Psoas muscle (tissue), 8 donors: Measurements from ENCODE around the gene FN3KRP. TPM values are rescaled to one million over a fixed set of nuclear protein-coding genes. Genes with fewer than 3 reads are reported as not detected.
A peak's percentile ranks its signal among the peaks of the same experiment; 100 is the strongest.

ENCODE experiments used
- ATAC-seq, 4 donors: fragments of 200-7000 bp; cut with Tn5 transposase; one replicate each; pipeline ENCODE4 v1.9.1; 2020; ENCODE audit warnings: moderate library complexity in 3 of 4, mild to moderate bottlenecking in 2 of 4
- DNase-seq, 2 donors: peaks; one replicate each; pipeline ENCODE4 v3.0.0-alpha.2; 2020
- H3K27ac ChIP-seq: fragments of 200-600 bp; one replicate; pipeline ENCODE4 v1.8.0; 2022
- H3K27me3 ChIP-seq, 3 donors: fragments of 200-600 bp in 1 of 3; one replicate each; pipeline versions ENCODE4 v1.6.1 to v1.8.0; 2013 to 2022; ENCODE audit warnings: low read length in 2 of 3, mild to moderate bottlenecking in 2 of 3, moderate library complexity in 1 of 3; ENCODE audit not compliant: insufficient read depth in 3 of 3
- H3K36me3 ChIP-seq, 2 donors: fragments of 200-600 bp in 1 of 2; one replicate each; pipeline versions ENCODE4 v1.6.1 to v1.8.0; 2013 to 2022; ENCODE audit warnings: low read depth in 1 of 2, mild to moderate bottlenecking in 1 of 2, moderate library complexity in 1 of 2; ENCODE audit not compliant: insufficient read depth in 1 of 2
- H3K4me1 ChIP-seq: fragments of 200-600 bp; one replicate; pipeline ENCODE4 v1.8.0; 2022
- H3K4me3 ChIP-seq: fragments of 200-600 bp; one replicate; pipeline ENCODE4 v1.8.0; 2022; ENCODE audit warnings: mild to moderate bottlenecking
- H3K9me3 ChIP-seq: fragments of 200-600 bp; one replicate; pipeline ENCODE4 v1.8.0; 2022
- WGBS, 3 donors: extraction: QIAGEN DNeasy Blood & Tissue Kit; methylation state at CpG; one replicate each; pipeline versions ENCODE4 v1.1.6 to v1.1.7; 2013; 5-methylcytosine and 5-hydroxymethylcytosine counted together
- intact Hi-C, 2 donors: fragments of 100-400 bp; cut with DNase I; formaldehyde crosslinking; loops; one replicate each; pipeline versions ENCODE4 v1.11.0 to v1.14.2; 2022
- polyA plus RNA-seq, 3 donors: library from polyadenylated mRNA; stranded (reverse); fragments of 200-250 nt; gene quantifications; one replicate each; pipeline ENCODE4 v1.2.3, GENCODE V29; 2013
- total RNA-seq, 4 donors: library from RNA; stranded (reverse); fragmentation: NEBNext Ultra II Directional in 2 of 4; extraction: Animal tissue kit (Norgen Biotek cat#: 25700) in 2 of 4; gene quantifications; one replicate each; pipeline versions ENCODE4 v1.2.1 to v1.2.4, GENCODE V29; 2021 to 2023
- TF ChIP-seq, protein P1 (sequence below): fragments of 200-600 bp; IDR thresholded peaks from one replicate; pipeline ENCODE4 v1.8.0; 2022; ENCODE audit warnings: antibody characterized with exemption
- donor health status: healthy with polysubstance abuse.
- donor health status: DM: no; HTN: no; CAD: no; lungs with moderate emphysema.
- donor health status: Bipolar disorder and iron deficiency.
- donor health status: healthy.
- donor health status: DM: yes; HTN: yes; CAD: no.
- donor health status: DM: no; HTN: no; CAD: no.
- donor health status: DM: no; HTN: no; CAD: no.
- donor health status: DM: yes; HTN: yes; CAD: no.

Gene FN3KRP
- total and polyA plus RNA-seq, 7 donors = 5.0 to 15.7 (median 10.6) TPM

- TF ChIP-seq, protein P1, sequence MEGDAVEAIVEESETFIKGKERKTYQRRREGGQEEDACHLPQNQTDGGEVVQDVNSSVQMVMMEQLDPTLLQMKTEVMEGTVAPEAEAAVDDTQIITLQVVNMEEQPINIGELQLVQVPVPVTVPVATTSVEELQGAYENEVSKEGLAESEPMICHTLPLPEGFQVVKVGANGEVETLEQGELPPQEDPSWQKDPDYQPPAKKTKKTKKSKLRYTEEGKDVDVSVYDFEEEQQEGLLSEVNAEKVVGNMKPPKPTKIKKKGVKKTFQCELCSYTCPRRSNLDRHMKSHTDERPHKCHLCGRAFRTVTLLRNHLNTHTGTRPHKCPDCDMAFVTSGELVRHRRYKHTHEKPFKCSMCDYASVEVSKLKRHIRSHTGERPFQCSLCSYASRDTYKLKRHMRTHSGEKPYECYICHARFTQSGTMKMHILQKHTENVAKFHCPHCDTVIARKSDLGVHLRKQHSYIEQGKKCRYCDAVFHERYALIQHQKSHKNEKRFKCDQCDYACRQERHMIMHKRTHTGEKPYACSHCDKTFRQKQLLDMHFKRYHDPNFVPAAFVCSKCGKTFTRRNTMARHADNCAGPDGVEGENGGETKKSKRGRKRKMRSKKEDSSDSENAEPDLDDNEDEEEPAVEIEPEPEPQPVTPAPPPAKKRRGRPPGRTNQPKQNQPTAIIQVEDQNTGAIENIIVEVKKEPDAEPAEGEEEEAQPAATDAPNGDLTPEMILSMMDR = no peak
- peaks cover 6% of the 10 kb centered on the region for H3K4me1 ChIP-seq
- ATAC-seq (no peak), DNase-seq (peak; percentile 17 to 53)
- no peaks in the 10 kb centered on the region for H3K9me3 ChIP-seq
- H3K27me3 ChIP-seq = no peaks in the 10 kb centered on the region
- intact Hi-C loops = no loop called here
- no peaks in the 10 kb centered on the region for H3K36me3 ChIP-seq
- no peak overlapping the region for H3K27ac ChIP-seq
- 69 to 73% (median 70%) methylated on average over 31 to 40 of the region's 40 CpGs for WGBS, 3 donors
- H3K4me3 ChIP-seq = no peak overlapping the region
Observed at GRCh38 chr17:82750241-82750908, 33.9 kb downstream of the FN3KRP start.

DNA sequence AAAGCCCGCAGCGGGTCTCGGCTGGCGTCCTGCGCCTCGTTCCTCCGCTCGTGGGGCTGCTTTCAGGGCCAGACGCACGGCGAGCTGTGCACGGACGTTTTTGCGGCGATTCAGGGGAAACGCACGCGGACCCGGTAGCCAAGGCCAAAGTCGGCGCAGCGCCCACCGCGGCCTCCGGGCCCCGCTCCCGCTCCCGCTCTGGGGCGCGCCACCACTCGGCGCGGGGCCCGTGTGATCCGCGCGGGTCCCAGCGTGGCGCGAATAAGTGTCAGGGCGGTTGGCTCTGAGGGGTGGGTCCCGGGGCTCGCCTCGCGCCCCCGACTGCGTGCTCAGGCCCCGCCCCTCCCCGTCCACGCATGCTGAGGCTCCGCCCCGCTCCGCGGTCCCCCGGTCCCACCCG, 34.7 kb downstream of the FN3KRP start:
- H3K27ac ChIP-seq = peak overlapping the region; percentile 79
- TF ChIP-seq, protein P1 = no peak
- no peaks in the 10 kb centered on the region for H3K9me3 ChIP-seq
- H3K4me3 ChIP-seq = peak overlapping the region; percentile 76
- H3K36me3 ChIP-seq = peaks cover 0 to 1% of the 10 kb centered on the region in 2 donors
- ATAC-seq (no peak), DNase-seq (no peak)
- WGBS, 3 donors = 1 to 5% (median 2%) methylated on average over 22 to 54 of the region's 56 CpGs
- no peaks in the 10 kb centered on the region for H3K27me3 ChIP-seq
- intact Hi-C loops = no loop called here
- peaks cover 6% of the 10 kb centered on the region for H3K4me1 ChIP-seq

DNA sequence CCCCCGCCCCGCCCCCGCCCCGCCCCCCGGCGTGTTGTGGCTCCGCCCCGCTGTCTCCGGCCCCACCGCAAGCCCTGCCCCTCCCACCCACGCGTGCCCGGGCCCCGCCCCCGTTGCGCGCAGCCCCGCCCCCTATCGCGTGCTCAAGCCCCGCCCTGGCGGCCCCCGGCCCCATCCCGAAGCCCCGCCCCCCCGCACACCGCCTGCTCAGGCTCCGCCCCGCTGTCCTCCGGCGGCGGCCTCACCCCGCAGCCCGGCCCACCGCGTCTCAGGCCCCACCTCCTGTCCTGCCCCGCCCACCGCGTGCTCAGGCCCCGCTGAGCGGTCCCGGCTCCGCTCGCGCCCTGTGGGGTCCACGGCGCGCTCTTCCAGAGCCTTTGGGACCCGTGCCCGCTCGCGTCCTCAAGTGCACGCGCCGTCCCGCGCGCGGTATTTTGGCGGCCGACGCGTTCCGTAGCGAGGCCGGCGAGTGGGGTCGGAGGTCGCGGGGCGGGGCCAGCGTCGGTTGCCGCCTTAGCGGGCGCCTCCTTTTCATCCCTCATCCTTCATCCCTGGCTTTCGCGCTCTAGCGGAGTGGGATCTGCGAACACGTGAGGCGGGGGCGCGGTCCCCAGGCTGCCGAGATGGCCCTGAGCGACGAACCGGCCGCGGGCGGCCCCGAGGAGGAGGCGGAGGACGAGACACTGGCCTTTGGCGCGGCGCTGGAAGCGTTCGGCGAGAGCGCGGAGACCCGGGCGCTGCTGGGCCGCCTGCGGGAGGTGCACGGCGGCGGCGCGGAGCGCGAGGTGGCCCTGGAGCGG, 35.3 kb downstream of the FN3KRP start, which contains the start of gene TBCD:
Gene TBCD, plus strand, starts transcription at position 495 of the 800 bp plus-strand sequence. Its CDS starts 129 bp downstream, at position 624.
- DNase-seq = peak; percentile 91 to 95
- peak; percentile 88 to 92 (median 91) for ATAC-seq
- Histone ChIP-seq H3K9me3 (no peaks in the 10 kb centered on the region), H3K4me3 (peak within 1 kb of the TSS; percentile 96), H3K36me3 (peaks cover 0 to 4% of the 10 kb centered on the region in 2 donors), H3K27ac (peak within 1 kb of the TSS; percentile 90), H3K4me1 (peaks cover 6% of the 10 kb centered on the region), H3K27me3 (no peaks in the 10 kb centered on the region)
- intact Hi-C loops = loop anchor here in 1 of 2 donors (2.0 kb wide), 1 partner anchor 33 kb away; no protein-coding TSS in a partner anchor
- 0% methylated on average over 64 to 105 of the region's 114 CpGs for WGBS, 3 donors
- TF ChIP-seq, protein P1 = no peak

DNA sequence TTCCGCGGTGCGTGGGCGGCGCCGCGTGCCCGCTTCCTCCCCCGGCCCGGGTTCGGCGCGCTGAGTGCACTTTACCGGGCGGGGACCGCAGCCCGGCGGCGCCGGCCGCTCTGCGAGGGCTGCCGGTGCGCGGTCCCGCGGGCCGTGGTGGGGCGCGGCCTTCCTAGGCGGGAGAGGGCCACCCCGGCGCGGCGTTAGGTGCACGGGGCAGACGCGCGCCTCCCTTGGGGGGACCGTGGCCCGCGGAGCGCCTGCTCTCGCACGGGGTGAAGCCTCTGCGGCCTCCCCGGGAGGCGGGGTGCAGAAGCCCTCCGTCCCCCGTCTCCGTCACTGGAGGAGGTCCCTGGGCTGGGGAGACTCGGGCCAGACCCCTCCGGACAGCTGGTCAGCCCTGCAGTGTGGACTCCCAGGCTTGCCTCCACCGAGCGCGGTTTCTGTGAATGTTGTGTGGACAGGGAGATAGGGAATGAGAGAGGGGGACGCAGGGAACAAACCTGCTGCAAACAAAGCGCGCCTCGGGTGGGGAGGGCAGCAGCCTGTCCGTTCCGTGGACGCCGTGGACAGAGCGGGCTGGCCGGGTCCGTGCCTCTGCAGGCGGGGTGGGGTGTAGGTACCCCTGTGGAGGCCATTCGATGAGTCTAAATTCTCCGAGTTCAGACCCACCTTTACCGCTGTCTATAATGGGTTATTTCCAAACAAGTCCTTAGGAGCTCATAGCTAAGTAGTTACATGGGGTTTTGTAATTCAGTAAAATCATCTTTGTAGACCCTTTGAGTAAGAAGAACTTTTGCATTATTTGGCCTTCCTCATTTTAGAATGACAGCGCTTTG, 36.1 kb downstream of the FN3KRP start:
- intact Hi-C loops = loop anchor here in 1 of 2 donors (2.0 kb wide), 1 partner anchor 34 kb away; no protein-coding TSS in a partner anchor
- 1 to 3% (median 2%) methylated on average over 39 to 72 of the region's 72 CpGs for WGBS, 3 donors
- H3K4me3 ChIP-seq = peak overlapping the region; percentile 96
- DNase-seq = peak; percentile 37 to 64
- TF ChIP-seq, protein P1 = no peak
- no peaks in the 10 kb centered on the region for H3K27me3 ChIP-seq
- H3K9me3 ChIP-seq = no peaks in the 10 kb centered on the region
- peak overlapping the region; percentile 90 for H3K27ac ChIP-seq
- H3K4me1 ChIP-seq = peaks cover 6% of the 10 kb centered on the region
- peak in 1 of 4 donors; percentile 2 for ATAC-seq
- peaks cover 0 to 4% of the 10 kb centered on the region in 2 donors for H3K36me3 ChIP-seq
